ENCODE measurements around the gene KIAA0753. TPM values are rescaled to one million over a fixed set of nuclear protein-coding genes. Genes with fewer than 3 reads are reported as not detected.
"Not testable (repeated sequence)": the region's sequence is repeated elsewhere in the genome, so short reads cannot be mapped to it uniquely, and the experiment has no call there.

KIAA0753 gene
- polyA plus RNA-seq, 4 donors = 28.7 to 39.7 (median 37.6) TPM

- peak in 1 of 4 donors; percentile 5 for DNase-seq (ENCODE audit: low read depth in 4 of 4, low spot score in 3 of 4)
Measured at GRCh38 chr17:6603744-6604325, 36.7 kb downstream of the KIAA0753 start.

DNA sequence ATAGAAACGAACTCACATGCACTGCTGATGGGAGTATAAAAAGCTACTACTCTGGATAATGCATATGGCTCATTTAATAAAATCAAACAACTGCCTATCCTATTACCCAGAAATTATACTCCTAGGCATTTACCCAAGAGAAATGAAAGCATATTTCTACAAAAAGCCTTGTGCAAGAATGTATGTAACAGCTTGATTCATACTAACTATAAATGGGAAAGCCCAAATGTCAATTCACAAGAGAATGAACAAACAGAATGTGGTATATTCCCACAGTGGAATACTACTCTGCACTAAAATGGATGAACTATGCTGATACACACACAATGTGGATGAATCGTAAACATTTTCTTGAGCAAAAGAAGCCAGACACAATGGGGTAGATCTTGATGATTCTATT is 38.4 kb downstream of the KIAA0753 start:
- no peak for DNase-seq (ENCODE audit: low read depth in 4 of 4, low spot score in 3 of 4)

GRCh38 chr17:6599364-6599763 is 41.1 kb downstream of the KIAA0753 start:
- DNase-seq (ENCODE audit: low read depth in 4 of 4, low spot score in 3 of 4) = no peak

DNA sequence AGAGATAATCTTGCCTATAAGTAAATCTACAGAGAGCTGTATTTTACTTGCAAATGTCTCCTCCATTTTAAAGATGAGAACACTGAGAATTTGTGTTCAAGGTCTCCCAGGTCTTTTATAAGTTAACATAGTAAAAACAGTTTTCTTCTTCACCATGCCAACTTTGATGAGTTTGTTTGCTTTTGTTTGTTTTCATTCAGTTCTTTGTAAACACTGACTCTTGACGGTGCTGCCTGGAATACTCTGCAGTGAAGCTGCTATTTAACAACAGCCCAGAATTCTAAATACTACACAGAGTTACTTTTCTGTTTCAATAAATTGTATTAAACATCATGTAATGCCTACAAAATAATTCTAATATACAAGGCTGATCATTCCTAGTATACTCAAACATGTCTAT is 42.8 kb downstream of the KIAA0753 start:
- DNase-seq (ENCODE audit: low read depth in 4 of 4, low spot score in 3 of 4) = no peak

GRCh38 chr17:6596941-6597340 is 43.6 kb downstream of the KIAA0753 start:
- no peak for DNase-seq (ENCODE audit: low read depth in 4 of 4, low spot score in 3 of 4)

DNA sequence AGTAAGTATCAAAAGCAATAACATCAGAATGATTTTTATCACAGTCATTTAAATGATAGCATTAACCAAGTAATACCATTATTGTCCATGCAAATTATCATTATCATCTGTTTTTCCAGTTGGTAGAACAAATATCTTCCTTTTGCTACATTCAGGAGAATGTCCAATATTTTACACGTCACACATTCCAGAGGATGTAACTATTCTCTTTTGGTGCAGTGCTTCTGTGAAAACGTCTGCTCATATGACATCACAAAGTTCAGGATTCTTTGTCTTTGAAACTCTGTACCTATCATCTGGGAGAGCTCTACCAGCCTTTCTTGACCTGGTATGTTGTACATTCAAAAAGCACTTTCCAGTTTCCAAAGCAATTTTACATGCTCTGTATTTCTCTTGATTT is 44.0 kb downstream of the KIAA0753 start:
- DNase-seq (ENCODE audit: low read depth in 4 of 4, low spot score in 3 of 4) = no peak

DNA sequence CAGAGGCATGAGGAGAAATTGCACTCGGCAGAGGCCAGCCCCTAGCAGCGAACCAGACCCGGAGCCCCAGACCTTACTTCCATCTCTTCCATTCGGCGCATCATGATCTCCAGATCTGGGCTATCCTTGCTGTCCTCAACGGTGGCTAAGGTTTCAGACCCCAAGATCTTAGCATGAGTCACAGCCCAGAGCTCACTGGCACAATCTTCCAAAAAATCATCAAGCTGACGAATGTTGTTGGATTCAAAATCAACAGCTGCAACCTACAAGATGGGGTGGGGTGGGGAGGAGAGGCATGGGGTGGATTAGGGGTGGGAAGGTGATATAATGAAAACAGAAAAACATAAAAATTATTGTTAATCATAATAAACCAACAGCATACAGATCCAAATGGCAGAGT is 44.4 kb downstream of the KIAA0753 start:
- no peak for DNase-seq (ENCODE audit: low read depth in 4 of 4, low spot score in 3 of 4)

DNA sequence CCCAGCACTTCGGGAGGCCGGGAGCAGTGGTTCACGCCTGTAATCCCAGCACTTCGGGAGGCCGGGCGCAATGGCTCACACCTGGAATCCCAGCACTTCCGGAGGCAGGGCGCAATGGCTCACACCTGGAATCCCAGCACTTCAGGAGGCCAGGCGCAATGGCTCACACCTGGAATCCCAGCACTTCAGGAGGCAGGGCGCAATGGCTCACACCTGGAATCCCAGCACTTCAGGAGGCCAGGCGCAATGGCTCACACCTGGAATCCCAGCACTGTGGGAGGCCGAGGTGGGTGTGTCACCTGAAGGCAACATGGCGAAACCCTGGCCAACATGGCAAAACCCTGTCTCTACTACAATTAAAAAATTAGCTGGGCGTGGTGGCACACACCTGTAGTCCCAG is 47.1 kb downstream of the KIAA0753 start:
- DNase-seq (ENCODE audit: low read depth in 4 of 4, low spot score in 3 of 4) = not testable (repeated sequence)

GRCh38 chr17:6592173-6592572 is 48.3 kb downstream of the KIAA0753 start:
- DNase-seq (ENCODE audit: low read depth in 4 of 4, low spot score in 3 of 4) = no peak

DNA sequence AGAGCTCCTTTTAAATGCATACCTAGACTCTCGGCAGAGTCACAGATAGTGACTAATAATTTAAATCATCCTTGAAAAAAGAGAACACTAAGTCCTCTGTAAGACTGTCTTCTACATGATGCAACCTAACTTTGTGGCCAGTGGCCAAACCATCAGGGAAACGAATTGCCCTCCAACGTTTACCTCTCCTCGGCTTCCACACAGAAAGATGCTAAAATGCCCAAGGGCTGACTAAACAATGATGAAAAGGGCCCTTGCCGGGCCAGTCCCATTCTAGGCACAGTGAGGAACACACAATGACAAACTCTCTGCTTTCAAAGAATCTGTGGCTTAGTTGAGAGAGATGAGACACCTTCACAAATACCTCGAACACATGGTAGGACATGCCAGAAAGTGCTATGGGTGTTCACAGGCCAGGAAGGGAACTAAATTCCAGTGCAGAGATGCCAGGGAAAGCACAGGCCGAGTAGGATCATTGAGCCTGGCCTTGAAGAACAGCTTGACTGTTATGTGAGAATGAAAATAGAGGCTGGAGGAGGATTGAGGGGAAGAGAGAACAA is 48.8 kb downstream of the KIAA0753 start:
- no peak for DNase-seq (ENCODE audit: low read depth in 4 of 4, low spot score in 3 of 4)

DNA sequence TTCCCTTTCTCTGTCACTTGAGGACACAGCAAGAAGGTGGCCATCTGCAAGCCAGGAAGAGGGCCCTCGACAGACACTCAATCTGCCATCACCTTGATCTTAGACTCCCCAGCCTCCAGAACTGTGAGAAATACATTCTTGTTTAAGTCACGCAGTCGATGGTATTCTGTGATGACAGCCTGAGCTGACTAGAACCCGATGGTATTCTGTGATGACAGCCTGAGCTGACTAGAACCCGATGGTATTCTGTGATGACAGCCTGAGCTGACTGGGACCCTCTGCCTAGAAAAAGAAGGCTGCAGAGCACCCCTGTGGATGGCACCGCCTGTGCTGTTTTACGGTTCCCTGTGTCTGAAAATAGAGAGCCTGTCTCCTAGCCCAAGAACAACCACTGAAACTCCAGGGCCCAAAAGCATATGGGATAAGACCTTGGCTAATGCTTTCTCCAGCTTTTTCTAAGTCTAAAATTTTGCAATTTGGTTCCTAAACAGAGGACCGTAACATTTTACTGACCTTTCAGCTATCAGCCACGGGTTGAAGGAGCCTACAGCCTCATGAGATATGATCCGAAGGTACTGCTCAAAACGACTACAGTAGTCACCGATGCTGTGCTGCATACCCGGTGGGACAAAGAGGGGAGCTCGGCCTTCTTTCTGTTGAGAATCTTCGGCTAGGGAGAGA is 51.1 kb downstream of the KIAA0753 start:
- no peak for DNase-seq (ENCODE audit: low read depth in 4 of 4, low spot score in 3 of 4)

DNA sequence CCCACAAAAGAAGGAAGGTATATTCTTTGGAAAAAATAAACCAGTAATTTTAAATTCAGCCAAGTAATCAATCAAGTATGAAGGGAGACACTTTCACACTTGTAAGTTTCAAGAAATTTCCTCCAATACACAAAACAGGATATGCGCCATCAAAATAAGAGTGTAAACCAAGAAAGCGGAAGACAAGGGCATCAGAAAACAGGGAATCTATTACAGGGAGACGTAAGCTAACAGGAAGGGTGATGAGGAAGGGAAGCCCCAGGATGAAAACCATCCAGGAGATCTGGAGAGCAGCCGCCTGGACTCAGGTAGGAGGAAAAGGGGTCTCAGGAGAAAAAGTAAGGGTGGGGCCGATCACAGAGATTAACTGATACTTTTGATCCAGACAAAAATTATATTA is 52.3 kb downstream of the KIAA0753 start:
- DNase-seq (ENCODE audit: low read depth in 4 of 4, low spot score in 3 of 4) = no peak

DNA sequence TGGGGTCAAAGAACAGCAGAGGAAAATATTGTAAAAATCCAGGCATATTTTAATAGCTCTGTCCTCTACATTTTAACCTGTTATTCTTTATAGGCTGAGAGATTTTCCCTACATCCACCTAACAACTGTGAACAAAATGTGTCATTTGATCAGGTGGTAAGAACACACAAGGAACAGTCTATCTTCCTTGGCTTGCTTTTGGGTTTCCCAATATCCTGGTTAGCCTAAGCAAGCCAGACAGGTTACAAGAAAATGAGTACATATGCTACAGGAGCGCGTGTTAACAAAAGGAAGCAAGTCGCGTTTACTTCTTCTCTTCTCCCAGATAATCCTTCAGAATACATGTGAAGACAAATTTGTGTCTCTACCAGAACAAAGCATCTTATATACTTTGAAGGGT is 53.2 kb downstream of the KIAA0753 start:
- no peak for DNase-seq (ENCODE audit: low read depth in 4 of 4, low spot score in 3 of 4)

DNA sequence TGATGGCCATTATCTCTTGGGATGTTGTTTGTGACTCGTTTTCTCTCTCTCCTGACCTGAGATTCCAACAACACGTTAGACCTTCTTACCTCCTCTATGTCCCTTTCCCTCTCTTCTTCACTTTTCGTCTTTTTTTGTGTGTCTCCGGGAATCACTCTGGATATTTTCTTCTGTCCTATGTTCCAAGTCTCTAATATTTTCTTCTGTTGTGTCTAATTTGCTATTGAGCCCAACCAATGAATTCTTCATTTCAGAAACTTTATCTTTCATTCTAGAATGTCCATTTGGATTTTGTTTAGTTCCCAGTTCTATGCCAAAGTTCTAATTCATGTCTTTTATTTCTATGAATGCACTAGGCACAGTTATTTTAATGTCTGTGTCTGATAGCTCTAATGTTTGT is 57.1 kb downstream of the KIAA0753 start:
- DNase-seq (ENCODE audit: low read depth in 4 of 4, low spot score in 3 of 4) = no peak

- no peak for DNase-seq (ENCODE audit: low read depth in 4 of 4, low spot score in 3 of 4)
Measured at GRCh38 chr17:6580625-6581024, 59.9 kb downstream of the KIAA0753 start.

GRCh38 chr17:6578491-6578890 is 62.0 kb downstream of the KIAA0753 start:
- no peak for DNase-seq (ENCODE audit: low read depth in 4 of 4, low spot score in 3 of 4)

DNA sequence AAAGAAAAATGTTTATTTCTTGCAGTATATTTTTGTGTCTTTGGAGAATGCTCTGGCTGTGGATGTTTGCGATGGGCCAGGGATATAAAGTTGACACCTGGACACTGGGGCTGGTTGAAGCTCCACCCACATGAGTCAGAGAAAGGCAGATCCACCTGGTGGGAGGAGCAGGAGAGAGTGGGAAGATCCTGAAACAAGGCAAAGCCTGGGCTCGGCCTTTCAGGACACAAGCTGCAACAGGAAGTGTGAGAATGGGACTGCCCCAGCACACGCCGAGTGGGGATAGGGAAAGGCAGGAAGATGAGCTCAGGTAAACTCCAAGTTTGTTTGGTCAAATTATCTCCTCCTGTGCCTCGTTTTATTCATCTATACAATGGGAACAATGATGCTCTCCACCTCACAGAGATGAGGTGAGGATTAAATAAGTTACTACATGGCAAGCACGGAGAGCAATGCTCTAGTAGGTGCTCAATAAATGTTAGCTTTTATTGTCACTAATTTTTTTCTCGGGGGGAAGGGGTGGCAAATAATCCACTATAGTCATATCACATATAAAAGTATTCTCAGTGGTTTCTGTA is 62.7 kb downstream of the KIAA0753 start:
- no peak for DNase-seq (ENCODE audit: low read depth in 4 of 4, low spot score in 3 of 4)

DNA sequence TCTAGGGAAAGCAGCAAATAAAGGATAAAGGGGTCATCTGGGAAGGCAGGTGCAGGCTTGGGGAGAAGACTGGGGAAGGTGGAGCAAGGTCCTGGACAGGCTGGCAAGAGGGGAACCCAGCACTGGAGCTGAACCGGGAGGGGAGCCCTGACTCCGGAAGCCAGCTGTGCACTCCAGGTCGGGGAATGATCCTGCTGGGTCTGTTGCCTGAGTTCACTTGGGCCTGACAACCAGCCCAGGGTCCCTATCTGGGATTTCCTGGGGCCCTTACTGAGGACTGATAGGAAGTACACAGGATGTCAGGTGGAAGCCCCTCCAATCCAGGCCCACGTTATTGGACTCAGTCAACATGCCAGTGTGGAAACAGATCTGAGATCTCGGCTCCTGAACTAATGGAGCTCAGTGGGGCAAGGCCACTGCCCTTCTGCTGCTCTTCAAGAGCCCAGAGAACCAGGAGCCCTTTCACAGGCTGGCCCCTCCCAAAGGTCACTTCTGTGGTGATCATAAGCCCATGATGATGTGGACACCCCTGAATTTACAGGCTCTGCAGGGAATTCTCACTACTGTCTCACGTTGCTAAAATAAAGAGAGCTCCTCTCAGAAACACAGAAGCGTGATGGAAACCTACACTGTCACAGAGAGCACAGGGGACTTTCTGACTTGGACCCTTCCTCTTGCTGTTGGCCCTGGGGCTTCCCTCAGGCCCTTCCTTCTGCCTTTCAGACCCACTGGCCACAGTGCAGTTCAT is 64.3 kb downstream of the KIAA0753 start:
- DNase-seq (ENCODE audit: low read depth in 4 of 4, low spot score in 3 of 4) = no peak

- DNase-seq (ENCODE audit: low read depth in 4 of 4, low spot score in 3 of 4) = no peak
Measured at GRCh38 chr17:6575596-6575988, 64.9 kb downstream of the KIAA0753 start.

GRCh38 chr17:6574687-6575595 is 65.6 kb downstream of the KIAA0753 start:
- no peak for DNase-seq (ENCODE audit: low read depth in 4 of 4, low spot score in 3 of 4)

All from left renal pelvis (tissue), 4 donors.